K562 (cell line): ENCODE results near the gene SPON1. TPM values are rescaled to one million over a fixed set of nuclear protein-coding genes. Genes with fewer than 3 reads are reported as not detected.
A peak's percentile ranks its signal among the peaks of the same experiment; 100 is the strongest.

Experiments used
- ATAC-seq: fragments of 200-7000 bp; cut with Tn5 transposase; 3 replicates; pipeline ENCODE4 v1.9.1; 2020; ENCODE audit warnings: moderate library complexity
- BruUV-seq: library from RNA; stranded (reverse); fragments of 400-500 nt; replicated peaks from 2 replicates; lab custom pipeline; 2021; lab: Mats Ljungman, UMichigan
- CTCF ChIA-PET: fragments of 300-600 bp; formaldehyde crosslinking; extraction: SDS; loops from one replicate; lab custom pipeline; 2021; ENCODE audit warnings: low intra/inter-chr PET ratio; lab: Yijun Ruan, JAX
- POLR2A ChIA-PET: fragments of 300-600, 350-650 bp; sonication (Branson Sonifier 250); formaldehyde crosslinking; extraction: SDS; loops from one replicate; lab custom pipeline; 2021; ENCODE audit warnings: antibody characterized with exemption, inconsistent platforms; lab: Yijun Ruan, JAX
- DNase-seq, 4 experiments: peaks; one replicate each; pipeline versions ENCODE4 v3.0.0 to v3.0.0-alpha.2; 2011 to 2018; ENCODE audit warnings: low spot score in 3 of 4, mixed read lengths in 3 of 4; ENCODE audit errors: extremely low read depth in 1 of 4
- FAIRE-seq: peaks from 2 replicates; lab custom pipeline; 2011; peaks lifted over from hg19 to GRCh38; lab: Jason Lieb, UNC
- H2AFZ ChIP-seq: 2 replicates; pipeline ENCODE4 v1.6.0; 2011; ENCODE audit warnings: low read depth, low read length, control low read depth, inconsistent platforms
- H3K27ac ChIP-seq: fragments of 200-600 bp; 3 replicates; pipeline ENCODE4 v1.8.0; 2011; ENCODE audit warnings: low read depth, mild to moderate bottlenecking, control low read depth, inconsistent platforms, low read length, moderate library complexity, mixed read lengths; ENCODE audit errors: extremely low read depth
- H3K27me3 ChIP-seq, 2 experiments: fragments of 300-600 bp in 1 of 2; 2 replicates in 1 of 2; 3 replicates in 1 of 2; pipeline versions ENCODE4 v1.6.0 to v1.8.0; 2011; ENCODE audit warnings: inconsistent platforms in 2 of 2, low read length in 2 of 2, mild to moderate bottlenecking in 1 of 2, mixed read lengths in 1 of 2, moderate library complexity in 1 of 2; ENCODE audit not compliant: control insufficient read depth in 2 of 2, insufficient read depth in 2 of 2
- H3K36me3 ChIP-seq: fragments of 300-600 bp; 3 replicates; pipeline ENCODE4 v1.8.0; 2011; ENCODE audit warnings: mild to moderate bottlenecking, low read length, inconsistent platforms; ENCODE audit not compliant: control insufficient read depth, insufficient read depth
- H3K4me1 ChIP-seq, 2 experiments: fragments of 200-600 bp in 1 of 2; replicated peaks in 1 of 2; 2 replicates in 1 of 2; 3 replicates in 1 of 2; pipeline versions ENCODE4 v1.5.1 to v1.8.0; 2011; ENCODE audit warnings: inconsistent platforms in 2 of 2, low read length in 2 of 2, mild to moderate bottlenecking in 1 of 2, mixed read lengths in 1 of 2, moderate library complexity in 1 of 2; ENCODE audit not compliant: control insufficient read depth in 2 of 2, insufficient read depth in 2 of 2
- H3K4me2 ChIP-seq: 2 replicates; pipeline ENCODE4 v1.6.1; 2011; ENCODE audit warnings: low read length, control low read depth, inconsistent platforms, mixed read lengths; ENCODE audit not compliant: insufficient read depth
- H3K4me3 ChIP-seq: fragments of 200-600 bp; sonication (generic), shearing (Covaris generic); 2 replicates; pipeline ENCODE4 v1.5.1; 2016; ENCODE audit warnings: control low read depth, inconsistent platforms
- H3K79me2 ChIP-seq: fragments of 200-600 bp; 3 replicates; pipeline ENCODE4 v1.8.0; 2011; ENCODE audit warnings: low read length, inconsistent platforms; ENCODE audit not compliant: control insufficient read depth, insufficient read depth
- H3K9ac ChIP-seq, 2 experiments: 2 replicates each; pipeline versions ENCODE4 v1.6.0 to v1.6.1; 2011; ENCODE audit warnings: low read depth in 2 of 2, low read length in 2 of 2, control low read depth in 1 of 2, inconsistent platforms in 1 of 2, mild to moderate bottlenecking in 1 of 2, mixed read lengths in 1 of 2; ENCODE audit not compliant: insufficient read depth in 1 of 2
- H3K9me1 ChIP-seq: one replicate; pipeline ENCODE4 v1.6.0; 2011; ENCODE audit warnings: inconsistent platforms, mild to moderate bottlenecking, low read length, moderate library complexity; ENCODE audit not compliant: control insufficient read depth, insufficient read depth
- H3K9me3 ChIP-seq: replicated peaks from 2 replicates; pipeline ENCODE4 v1.5.1; 2011; ENCODE audit warnings: low read depth, low read length, inconsistent platforms; ENCODE audit not compliant: control insufficient read depth, insufficient read depth
- H4K20me1 ChIP-seq: replicated peaks from 2 replicates; pipeline ENCODE4 v1.6.1; 2011; ENCODE audit warnings: low read length, inconsistent platforms, mixed read lengths; ENCODE audit not compliant: control insufficient read depth, insufficient read depth
- BRD9 ChIP-seq: fragments of 450-650 bp; IDR thresholded peaks from 2 replicates; pipeline ENCODE4 v1.6.1; 2018; ENCODE audit warnings: low read depth; ENCODE audit not compliant: partially characterized antibody
- CBFB ChIP-seq: sonication (generic); formaldehyde crosslinking; IDR thresholded peaks from 2 replicates; pipeline ENCODE4 v1.4.0; 2020; ENCODE audit warnings: mild to moderate bottlenecking, missing genetic modification reagents
- CBX8 ChIP-seq: fragments of 200-600 bp; sonication (generic); IDR thresholded peaks from 2 replicates; pipeline ENCODE4 v1.6.1; 2012; ENCODE audit warnings: borderline replicate concordance, mixed run types, low read depth, mild to moderate bottlenecking, moderate library complexity, mixed read lengths, low read length, control low read depth, inconsistent platforms; ENCODE audit not compliant: poor library complexity, severe bottlenecking; ENCODE audit errors: extremely low read depth
- COPS2 ChIP-seq: fragments of 450-650 bp; conservative IDR thresholded peaks from 2 replicates; pipeline ENCODE4 v1.6.1; 2016; ENCODE audit warnings: mild to moderate bottlenecking, moderate library complexity
- CTCF ChIP-seq, 3 experiments: IDR thresholded peaks in 2 of 3; conservative IDR thresholded peaks in 1 of 3; 2 replicates each; pipeline ENCODE4 v1.5.1; 2011 to 2012; ENCODE audit warnings: low read length in 3 of 3, mild to moderate bottlenecking in 3 of 3, control low read depth in 2 of 3, improper control_type of control experiment in 1 of 3, inconsistent platforms in 1 of 3, low read depth in 1 of 3, mixed read lengths in 1 of 3, moderate library complexity in 1 of 3; ENCODE audit not compliant: insufficient read depth in 2 of 3
- IRF2 ChIP-seq: sonication (generic); formaldehyde crosslinking; IDR thresholded peaks from 2 replicates; pipeline ENCODE4 v1.8.1; 2022; ENCODE audit warnings: mild to moderate bottlenecking, missing genetic modification reagents
- LCOR ChIP-seq: sonication (generic); formaldehyde crosslinking; IDR thresholded peaks from 2 replicates; pipeline ENCODE4 v1.8.0; 2022; ENCODE audit warnings: mild to moderate bottlenecking, missing genetic modification reagents
- NKRF ChIP-seq: fragments of 450-650 bp; IDR thresholded peaks from 2 replicates; pipeline ENCODE4 v1.6.1; 2016; ENCODE audit warnings: borderline replicate concordance
- POLR2G ChIP-seq: fragments of 200-400 bp; formaldehyde crosslinking; IDR thresholded peaks from 2 replicates; pipeline ENCODE4 v1.6.1; 2017; ENCODE audit warnings: low read depth, mild to moderate bottlenecking, antibody characterized with exemption, low read length, moderate library complexity
- RBM34 ChIP-seq: fragments of 200-400 bp; formaldehyde crosslinking; IDR thresholded peaks from 2 replicates; pipeline ENCODE4 v1.6.1; 2018; ENCODE audit warnings: low read length, borderline replicate concordance; ENCODE audit not compliant: insufficient read depth
- RUNX1 ChIP-seq: sonication (generic); IDR thresholded peaks from 2 replicates; pipeline ENCODE4 v1.6.1; 2016; ENCODE audit warnings: antibody characterized with exemption, low read depth
- TFAM ChIP-seq: fragments of 250-450 bp; sonication (Bioruptor Pico); conservative IDR thresholded peaks from 2 replicates; pipeline ENCODE4 v1.5.0; 2021; ENCODE audit warnings: mild to moderate bottlenecking, moderate library complexity
- ZNF347 ChIP-seq: fragments of 450-650 bp; formaldehyde crosslinking; IDR thresholded peaks from 2 replicates; pipeline ENCODE4 v1.4.0; 2020; ENCODE audit warnings: low read depth, mild to moderate bottlenecking, moderate library complexity
- ZNF57 ChIP-seq: fragments of 450-650 bp; formaldehyde crosslinking; IDR thresholded peaks from 2 replicates; pipeline ENCODE4 v1.4.0; 2020; ENCODE audit warnings: mild to moderate bottlenecking, moderate library complexity
- ZNF740 ChIP-seq, 3 experiments: fragments of 200-800 bp in 1 of 3; sonication (Bioruptor generic) in 1 of 3; sonication (generic) in 1 of 3; formaldehyde crosslinking in 1 of 3; IDR thresholded peaks; 2 replicates each; pipeline versions ENCODE4 v1.6.1 to v1.8.0; 2016 to 2022; ENCODE audit warnings: mild to moderate bottlenecking in 2 of 3, missing compliant biosample characterization in 2 of 3, missing genetic modification characterization in 2 of 3, missing genetic modification reagents in 1 of 3
- WGBS: fragments of 100-300 bp; shearing (Covaris generic); methylation state at CpG from one replicate; pipeline ENCODE4 v1.1.6; 2016; ENCODE audit warnings: low coverage, mixed read lengths; ENCODE audit not compliant: insufficient coverage; ENCODE audit errors: missing lambda C conversion rate; 5-methylcytosine and 5-hydroxymethylcytosine counted together
- in situ Hi-C: fragments of 300-500 bp; cut with MboI; formaldehyde crosslinking; loops from 4 replicates; pipeline ENCODE4 v1.15.0; 2018; ENCODE audit warnings: inconsistent platforms, mixed read lengths
- intact Hi-C: fragments of 100-400 bp; cut with micrococcal nuclease; formaldehyde crosslinking; loops from 2 replicates; pipeline ENCODE4 v1.14.2; 2022
- polyA plus RNA-seq, 8 experiments: library from polyadenylated mRNA; depleted of rRNA in 4 of 8; stranded (reverse) in 5 of 8; unstranded in 3 of 8; fragments of >200 nt; fragmentation: Nextera tagmentation in 2 of 8; fragmentation: Illumina TruSeq in 1 of 8; extraction: Ambion mirVana in 2 of 8; extraction: Trizol in 1 of 8; gene quantifications; 2 replicates each; pipeline versions ENCODE4 v1.2.1 to v1.2.3, GENCODE V29; 2011 to 2014; ENCODE audit warnings: inconsistent platforms in 1 of 8, missing spikeins in 1 of 8
- total RNA-seq, 7 experiments: library from RNA; depleted of rRNA in 6 of 7; stranded (reverse); fragments of >200 nt in 6 of 7; fragmentation: Illumina TruSeq in 2 of 7; extraction: Trizol in 2 of 7; gene quantifications; 2 replicates each; pipeline versions ENCODE4 v1.2.1 to v1.2.3, GENCODE V29; 2011 to 2021; ENCODE audit warnings: low replicate concordance in 1 of 7

Gene SPON1
- total and polyA plus RNA-seq, 9 of the 15 experiments (the other 6 are each of a cell fraction or from before 2014, with no cell fraction given) = 0.04 to 0.06 TPM; not detected in 7

GRCh38 chr11:14259186-14259784, 296.8 kb downstream of the SPON1 start:
- Histone ChIP-seq H3K4me1 (peaks cover 0 to 7% of the 10 kb centered on the region in 2 experiments; a peak in 2 of 5 replicates), H3K79me2 (no peaks in the 10 kb centered on the region), H3K9me1 (no peaks in the 10 kb centered on the region), H4K20me1 (no peaks in the 10 kb centered on the region; the same call in 1 of the 2 replicates), H3K9ac (no peak overlapping the region; a peak in 1 of 4 replicates)
- FAIRE-seq = no peak
- CTCF ChIA-PET = no interaction called here
- BruUV-seq = no TSS peak
- DNase-seq = no peak
- in situ Hi-C loops = no loop called here
- intact Hi-C loops = no loop called here
- WGBS = 9% methylated on average over 29 of the region's 38 CpGs
- TF ChIP-seq RBM34 (no peak), CBFB (CRISPR knock-in tag) (no peak), TFAM (no peak), CTCF (IDR thresholded peaks at IDR 0.05 in 2 of 3, conservative IDR thresholded peaks at IDR 0.05 in 1 of 3; ENCODE audit: insufficient read depth in 2 of 3, low read depth in 1 of 3, low read length in 3 of 3) (peak in 1 of 3 experiments; percentile 29; a peak in 1 of 6 replicates), ZNF57 (CRISPR knock-in tag) (no peak), LCOR (no peak), COPS2 (no peak), ZNF740 (CRISPR knock-in tag; IDR thresholded peaks at IDR 0.05) (no peak), ZNF740 (tag; IDR thresholded peaks at IDR 0.05) (no peak), POLR2G (peak; percentile 46; the same call in 1 of the 2 replicates), IRF2 (CRISPR knock-in tag) (no peak), ZNF347 (CRISPR knock-in tag) (no peak), BRD9 (no peak), NKRF (no peak), CBX8 (no peak), RUNX1 (no peak)
- TF ChIP-seq, all 486 proteins: peak for 2
- H3K4me2 ChIP-seq = no peak overlapping the region
- H3K4me3 ChIP-seq = no peak overlapping the region
- no peak overlapping the region for H2AFZ ChIP-seq
- peaks cover 21 to 59% of the 10 kb centered on the region in 2 experiments for H3K27me3 ChIP-seq
- no peak overlapping the region for H3K27ac ChIP-seq
- no peak; the same call in 2 of the 3 replicates for ATAC-seq
- H3K36me3 ChIP-seq = no peaks in the 10 kb centered on the region
- POLR2A ChIA-PET = interaction anchor here (0.5 kb wide), 1 partner anchor 333 kb away, joined by 4 read pairs; no protein-coding TSS in a partner anchor
- no peaks in the 10 kb centered on the region for H3K9me3 ChIP-seq
